Activated CD4-positive, alpha-beta T cell treated with anti-CD3 and anti-CD28 coated beads, Interleukin-2, Interleukin-6, amounts not matched to agents 100 ng/mL and 50 ng/mL, durations not matched to agents 16 hours and 8 hours (primary cell): Measurements from ENCODE around the gene WWTR1.

Source experiments
- DNase-seq: peaks from one replicate; pipeline ENCODE4 v3.0.0-alpha.2; 2020

The WWTR1 gene

DNA sequence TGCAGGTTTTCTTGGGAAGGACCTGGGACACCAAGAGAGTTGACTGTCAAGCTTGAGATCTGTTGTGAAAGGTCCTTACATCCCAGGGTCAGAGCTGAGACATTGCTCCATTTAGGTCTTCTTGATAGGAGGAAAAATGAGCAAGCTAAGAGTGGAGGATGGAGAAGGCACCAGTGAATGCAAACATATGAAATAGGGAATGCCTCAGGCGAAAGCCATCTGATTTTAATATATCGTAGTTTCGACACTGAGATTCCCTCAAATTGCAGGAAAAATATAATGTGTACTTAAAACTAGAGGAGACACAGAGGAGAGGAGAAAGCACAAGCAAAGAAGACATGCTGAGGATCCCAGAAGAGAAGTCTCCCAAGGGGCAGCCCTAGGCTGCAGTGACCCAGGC lies 97.8 kb downstream of the WWTR1 start:
- DNase-seq: no peak

DNA sequence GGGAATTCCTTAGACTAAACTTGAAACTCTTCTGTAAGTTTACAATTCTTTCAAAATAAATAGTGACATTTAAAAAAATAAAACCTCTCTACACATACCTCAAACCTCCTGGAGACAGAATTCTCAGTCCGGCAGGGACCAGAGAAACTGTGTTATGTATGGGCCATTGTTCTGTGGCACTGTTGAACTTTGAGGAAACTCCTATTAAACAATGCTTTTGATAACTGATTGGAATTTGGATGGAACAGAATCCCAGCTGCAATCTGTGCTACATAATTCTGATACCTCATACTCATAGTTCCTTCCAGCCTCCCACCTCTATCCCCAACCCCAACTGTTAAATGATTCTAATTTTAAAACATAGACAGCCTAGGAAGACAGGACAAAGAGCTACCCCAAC lies 98.3 kb downstream of the WWTR1 start:
- DNase-seq: no peak

DNA sequence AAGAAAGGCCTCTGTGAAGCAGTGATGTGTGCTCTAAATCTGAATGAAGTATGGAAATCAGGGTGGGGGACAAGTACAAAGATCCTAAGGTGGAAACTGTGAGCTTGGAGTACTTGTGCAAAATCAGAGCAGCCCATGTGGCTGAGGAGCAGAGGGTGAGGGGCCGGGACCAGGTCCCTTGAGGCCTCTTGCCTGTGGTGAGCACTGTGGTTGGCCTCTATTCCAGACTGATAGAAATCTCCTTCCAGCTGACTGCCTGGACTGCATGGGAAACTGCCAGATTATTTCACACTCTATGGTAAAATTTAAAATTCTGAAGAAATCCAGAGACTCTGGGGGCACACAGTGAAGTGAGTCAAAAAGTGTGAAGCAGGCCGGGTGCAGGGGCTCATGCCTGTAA lies 101.9 kb downstream of the WWTR1 start:
- no peak for DNase-seq

DNA sequence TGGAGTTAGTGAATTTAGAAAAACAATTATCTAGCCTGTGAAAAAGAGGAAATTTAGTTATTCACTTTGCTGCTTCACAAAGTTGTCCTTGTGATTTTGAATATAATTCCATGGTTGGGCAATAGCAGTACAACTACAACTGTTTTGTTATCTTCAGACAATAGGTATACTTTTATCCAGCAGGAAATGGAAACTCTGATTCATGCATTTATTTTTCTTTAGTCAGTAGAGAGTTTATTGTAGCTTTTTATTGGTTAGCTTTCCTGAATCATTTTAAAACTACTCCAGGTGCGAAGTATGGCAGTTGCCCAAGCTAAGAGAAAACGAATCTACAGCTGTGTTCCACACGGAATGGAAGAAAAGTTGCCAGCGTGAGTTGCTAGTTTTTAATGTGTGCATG lies 103.0 kb downstream of the WWTR1 start:
- no peak for DNase-seq

DNA sequence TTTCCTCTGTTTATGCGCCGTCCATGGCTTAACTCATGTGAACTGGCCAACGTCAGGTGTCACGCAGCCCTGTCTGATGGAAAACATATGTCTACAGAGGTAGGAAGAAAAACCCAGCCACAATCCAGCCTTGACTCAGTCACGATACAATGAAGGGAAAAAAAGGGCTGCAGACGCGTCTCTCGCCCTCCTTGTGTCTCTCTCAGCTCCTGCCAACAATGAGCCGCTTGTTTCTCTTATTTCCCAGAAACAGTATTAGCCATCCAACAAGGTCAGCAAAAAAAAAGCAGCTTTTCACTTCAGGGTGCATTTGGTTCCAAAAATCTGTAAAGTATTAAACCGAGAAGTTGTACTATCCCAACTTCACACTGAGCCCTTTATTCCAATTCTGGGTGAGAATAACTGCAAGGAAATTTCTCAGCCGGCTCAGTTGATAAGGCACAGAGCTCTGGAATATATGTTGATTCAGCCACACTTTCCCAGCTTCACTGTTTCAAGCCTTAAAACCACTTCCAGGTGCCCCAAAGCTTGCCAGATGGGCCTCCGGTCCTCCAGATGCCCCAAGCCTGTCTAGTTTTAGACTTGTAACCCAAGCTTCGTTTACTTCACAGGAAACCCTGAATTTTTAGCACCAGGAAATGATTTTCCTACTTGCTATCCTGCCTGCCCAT lies 103.9 kb downstream of the WWTR1 start:
- DNase-seq: no peak

DNA sequence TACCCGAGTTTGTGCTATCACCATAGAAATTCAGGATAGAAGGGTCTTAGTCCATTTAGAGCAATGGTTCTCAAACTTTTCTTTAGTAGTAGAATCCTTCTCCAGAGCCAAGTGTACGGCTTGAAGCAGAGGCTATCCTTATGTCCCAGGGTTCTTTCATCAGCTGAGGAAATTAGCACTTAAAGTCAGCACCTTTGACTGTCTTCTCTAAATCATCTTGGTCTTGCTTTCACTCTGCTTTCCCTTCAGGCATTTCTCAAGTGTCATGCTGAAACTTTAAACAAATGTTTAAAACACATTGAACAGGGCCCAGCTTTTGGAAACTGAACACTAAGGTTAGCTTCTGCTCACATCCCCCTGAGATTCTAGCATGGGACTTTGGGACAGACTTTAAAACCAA lies 105.1 kb downstream of the WWTR1 start:
- DNase-seq: no peak

DNA sequence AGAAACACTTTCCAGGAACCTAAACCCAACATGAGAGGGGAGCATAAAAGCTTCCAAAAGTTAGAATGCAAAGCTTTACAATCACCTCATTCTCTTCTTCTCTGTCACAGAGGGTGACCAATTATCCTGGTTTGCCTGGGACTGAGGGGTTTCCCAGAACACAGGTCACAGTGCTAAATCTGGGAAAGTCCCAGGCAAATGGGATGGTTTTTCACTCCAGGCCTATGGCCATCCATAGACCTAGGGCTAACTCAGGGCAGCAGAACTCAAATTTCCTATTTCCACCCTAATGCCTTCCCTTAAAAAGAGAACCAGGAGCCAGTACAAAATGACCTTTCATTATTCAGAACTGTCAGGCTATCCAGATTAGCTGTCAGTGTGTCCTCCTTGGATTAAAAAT lies 106.3 kb downstream of the WWTR1 start:
- DNase-seq: no peak

DNA sequence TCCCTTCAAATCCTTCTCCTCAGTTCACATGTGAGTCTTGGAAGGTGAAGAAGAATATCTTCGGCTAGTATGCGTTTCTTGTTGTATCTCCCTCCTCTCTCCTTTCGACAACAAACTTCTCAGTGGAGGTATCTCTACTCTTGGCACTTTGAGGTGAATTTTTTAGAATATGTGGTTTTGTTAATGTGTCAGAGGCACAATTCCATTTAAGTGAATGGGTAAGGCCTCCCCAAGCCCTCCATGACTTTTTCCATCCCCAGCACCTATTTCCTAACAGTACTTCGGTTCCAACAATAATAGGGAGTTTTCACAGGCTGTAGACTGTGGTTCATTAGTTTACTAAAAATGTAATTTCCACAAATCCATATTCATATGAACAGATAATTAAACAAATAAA lies 109.2 kb downstream of the WWTR1 start:
- DNase-seq: no peak

DNA sequence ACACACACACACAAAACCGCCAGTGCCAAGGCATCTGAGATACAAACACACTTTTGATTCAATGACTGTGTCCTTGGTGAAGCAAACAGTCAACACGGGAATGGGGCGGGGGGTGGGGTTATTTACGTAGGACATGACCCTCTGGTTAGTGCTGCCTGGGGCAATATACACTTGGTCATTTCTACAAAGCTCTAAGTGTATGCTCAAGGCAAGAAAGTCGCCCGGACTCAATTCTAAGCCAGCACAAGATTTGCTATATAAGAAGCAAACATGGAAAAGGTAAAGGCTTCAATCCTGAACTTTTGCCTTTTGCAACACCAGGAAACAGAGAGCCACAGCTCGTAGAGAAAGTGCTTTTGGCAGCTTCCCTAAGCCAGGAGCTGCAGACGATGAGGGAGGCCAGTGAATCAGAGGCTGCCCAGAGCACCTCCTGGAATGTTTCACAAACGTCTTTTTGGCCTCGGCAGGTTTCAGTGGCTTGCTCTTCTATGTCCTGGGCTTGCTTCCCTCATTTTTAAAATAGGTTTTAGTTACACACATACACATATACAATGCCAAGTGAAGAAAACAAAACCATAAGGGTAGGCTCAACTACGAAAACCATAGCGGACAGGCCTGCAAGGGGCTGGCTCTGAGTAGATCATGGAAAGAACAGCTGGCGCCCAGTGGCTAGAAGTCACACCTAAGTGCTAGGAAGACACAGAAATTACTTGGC lies 109.7 kb downstream of the WWTR1 start:
- no peak for DNase-seq

DNA sequence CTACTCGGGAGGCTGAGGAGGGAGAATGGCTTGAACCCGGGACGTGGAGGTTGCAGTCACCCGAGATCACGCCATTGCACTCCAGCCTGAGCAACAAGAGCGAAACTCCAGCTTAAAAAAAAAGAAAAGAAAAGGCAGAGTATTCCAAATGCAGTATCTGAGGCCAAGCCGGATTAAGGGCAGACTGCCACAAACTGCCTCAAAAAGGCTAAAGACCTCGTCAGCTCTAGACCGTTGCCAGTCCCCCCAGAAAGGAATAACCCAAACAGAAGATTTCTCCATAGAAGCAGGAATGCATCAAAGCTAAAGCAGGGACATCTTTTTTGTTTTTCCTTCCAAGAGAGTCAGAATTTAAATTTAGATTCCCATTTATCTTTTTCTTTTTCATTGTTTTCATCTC lies 110.4 kb downstream of the WWTR1 start:
- DNase-seq: no peak

DNA sequence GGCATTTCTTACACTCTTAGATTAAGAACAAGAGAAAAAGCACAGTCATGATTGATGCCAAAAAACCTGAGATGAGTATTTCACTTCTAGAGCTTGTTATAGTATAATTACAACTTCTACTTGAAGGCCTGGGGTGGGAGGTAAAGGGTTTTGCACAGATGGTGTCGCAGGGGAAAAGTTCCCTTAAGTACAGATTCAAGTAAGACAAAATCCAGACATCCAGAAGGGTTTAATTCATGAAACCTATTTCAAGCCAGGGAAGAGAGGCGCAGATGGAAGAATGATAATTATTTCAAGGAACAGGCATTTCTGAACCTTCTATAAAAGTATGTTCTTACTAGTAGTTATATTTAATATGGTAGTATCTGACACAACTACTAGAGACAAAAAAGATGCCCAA lies 112.8 kb downstream of the WWTR1 start:
- no peak for DNase-seq

DNA sequence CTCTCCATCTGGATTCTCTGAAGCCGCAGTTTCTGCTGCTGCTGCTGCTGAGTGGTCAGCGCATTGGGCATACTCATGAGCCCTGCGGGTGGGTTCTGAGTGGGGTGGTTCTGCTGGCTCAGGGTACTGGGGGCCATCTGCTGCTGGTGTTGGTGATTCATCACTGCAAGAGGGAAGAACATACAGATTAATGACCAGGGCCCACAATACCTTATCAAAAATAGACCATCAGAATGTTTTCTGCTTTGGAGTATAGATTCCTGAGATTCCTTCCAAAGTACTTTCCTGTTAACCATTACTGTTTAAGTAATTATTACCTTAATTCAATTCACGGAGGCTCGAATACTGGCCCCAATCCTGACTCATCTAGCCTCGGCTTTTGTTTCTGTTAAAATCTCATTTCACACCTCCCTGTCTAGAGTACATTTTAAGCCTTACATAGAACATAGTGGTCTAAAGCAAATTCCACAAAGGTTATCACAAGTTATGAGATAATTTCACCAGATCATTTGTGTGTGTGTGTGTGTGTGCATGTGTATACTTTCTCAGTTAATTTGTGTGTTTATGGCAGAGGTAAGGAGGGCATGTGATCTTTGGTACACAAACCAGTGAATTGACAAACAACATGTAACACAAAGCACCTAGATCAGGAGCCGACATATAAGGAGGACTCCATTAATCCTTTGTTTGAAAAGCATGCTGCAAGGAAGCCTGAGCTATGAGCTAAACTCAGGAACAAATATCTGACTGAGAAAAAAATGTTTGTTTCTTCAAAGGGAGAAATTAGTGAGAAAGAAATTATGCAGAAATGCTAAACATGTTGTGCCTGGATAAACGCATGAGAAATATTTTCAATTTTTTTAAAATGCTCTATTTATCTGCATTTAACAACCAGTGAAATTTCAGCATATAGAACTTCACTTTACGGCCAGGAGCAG lies 115.2 kb downstream of the WWTR1 start:
- DNase-seq: no peak

DNA sequence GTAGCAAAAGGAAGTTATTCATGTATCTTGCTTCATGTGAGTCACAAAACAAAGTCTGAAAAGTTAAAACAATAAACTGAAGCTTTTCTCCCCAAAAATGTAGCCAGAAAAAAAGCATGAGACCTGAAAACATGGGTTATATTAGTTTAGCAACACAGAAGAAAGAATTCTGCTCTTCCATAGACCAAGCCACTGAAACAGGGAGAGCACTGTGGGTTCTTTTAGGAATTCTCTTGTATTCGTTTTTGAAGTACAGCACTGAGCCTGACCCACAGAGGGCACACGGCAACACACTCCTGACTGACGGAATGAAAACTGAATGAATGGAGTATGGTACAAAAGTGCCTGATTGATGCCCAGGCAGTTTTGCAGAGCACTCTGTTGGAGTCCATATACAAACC lies 116.7 kb downstream of the WWTR1 start:
- DNase-seq: no peak

DNA sequence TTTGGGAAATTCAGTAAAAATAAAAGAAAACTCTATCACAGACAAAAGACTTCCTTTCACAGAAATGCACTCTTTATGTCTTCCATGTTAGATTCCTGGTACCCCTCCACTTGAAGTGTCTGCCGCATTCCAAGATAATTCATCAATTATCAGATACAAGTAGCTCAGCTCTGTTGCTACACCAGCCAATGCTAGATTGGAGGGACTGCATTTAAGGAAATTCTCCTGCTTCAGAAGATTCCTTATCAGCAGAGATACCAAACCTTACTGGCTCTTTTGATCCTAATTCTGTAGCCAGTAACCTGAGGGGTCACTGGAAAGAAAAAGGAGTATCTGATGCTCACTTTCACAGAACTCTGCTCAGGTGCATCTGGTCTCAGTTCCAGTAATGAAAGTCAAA lies 119.5 kb downstream of the WWTR1 start:
- DNase-seq: no peak

DNA sequence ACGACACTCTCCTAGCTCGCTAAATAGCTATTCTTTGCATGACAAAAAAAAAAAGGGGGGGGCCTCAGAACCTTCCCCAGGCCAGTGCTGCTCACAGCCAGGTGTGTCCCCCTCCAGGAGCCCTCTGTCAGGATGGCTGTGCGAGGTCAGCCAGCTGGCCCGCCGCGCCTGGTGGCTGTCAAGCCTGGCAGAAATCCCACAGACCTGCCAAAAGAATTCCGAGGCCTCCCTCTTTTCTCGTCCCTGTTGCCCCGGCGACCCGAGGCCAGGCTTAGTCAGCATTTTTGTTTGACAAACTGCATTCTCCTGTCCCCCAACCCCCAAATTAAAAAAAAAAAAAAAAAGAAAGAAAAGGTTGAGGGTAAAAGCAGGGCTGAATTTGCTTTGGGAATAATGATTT lies 121.4 kb downstream of the WWTR1 start:
- DNase-seq: no peak

DNA sequence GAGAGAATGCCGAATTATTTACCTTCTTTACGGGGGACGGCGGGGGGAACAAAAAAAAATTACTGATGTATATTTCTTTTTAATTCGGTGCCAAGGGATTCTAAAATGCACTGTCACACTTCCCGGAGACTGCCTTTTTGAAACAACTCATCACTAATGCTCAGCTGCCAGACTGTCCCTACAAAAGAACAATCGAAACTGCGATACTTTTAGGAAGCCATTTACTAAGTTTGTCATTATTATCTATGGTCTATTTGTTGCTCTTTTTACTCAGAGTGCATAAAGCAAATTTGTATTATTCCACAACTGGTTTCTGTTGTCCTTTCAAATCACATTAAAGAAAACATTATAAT lies 122.5 kb downstream of the WWTR1 start:
- no peak for DNase-seq

DNA sequence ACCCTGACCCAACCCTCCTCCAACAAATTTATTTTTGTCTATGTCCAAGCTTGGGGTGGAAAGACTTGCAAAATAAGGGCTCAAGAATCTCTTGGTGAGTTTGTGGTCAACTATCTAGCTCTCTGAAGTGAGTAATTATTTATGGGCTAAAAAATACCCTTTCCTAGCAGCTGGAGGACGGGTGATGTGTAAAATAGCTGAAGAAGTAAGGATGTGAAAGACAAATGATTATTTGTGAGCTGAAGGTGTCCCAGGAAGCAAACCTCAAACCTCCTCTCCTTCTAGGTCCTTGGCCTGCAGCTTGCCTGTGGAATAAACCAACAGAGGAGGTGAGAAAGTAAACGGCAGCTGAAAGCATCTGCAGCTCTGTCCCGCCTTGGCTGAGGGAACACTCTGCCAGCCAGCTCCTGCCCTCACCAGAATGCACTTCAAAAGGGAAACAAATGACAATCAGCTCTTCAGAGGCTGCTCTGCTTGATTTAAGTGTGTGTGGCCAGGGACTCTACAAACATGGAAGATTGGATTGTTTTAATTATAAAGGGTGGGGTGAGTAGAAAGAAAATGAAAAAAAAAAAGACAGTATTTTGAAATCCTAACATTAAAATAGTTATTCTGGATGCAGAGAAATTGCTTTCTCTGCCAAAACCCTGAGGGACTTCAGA lies 123.0 kb downstream of the WWTR1 start:
- no peak for DNase-seq

DNA sequence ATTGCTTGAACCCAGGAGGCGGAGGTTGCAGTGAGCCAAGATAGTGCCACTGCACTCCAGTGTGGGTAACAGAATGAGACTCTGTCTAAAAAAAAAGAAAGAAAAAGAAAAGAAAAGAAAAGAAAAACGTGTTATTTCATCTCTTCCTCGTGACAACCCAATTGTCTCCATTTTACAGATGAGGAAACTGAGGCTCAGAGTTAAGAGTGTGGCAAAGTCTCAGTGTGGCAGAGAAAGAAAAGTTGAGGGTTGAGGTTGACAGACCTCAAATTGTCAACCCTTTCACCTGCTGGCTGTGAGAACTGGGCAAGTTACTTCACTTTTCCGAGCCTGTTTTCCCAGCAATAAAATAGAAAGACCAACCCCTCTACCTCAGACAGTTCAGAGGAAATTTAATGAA lies 123.7 kb downstream of the WWTR1 start:
- DNase-seq: no peak

DNA sequence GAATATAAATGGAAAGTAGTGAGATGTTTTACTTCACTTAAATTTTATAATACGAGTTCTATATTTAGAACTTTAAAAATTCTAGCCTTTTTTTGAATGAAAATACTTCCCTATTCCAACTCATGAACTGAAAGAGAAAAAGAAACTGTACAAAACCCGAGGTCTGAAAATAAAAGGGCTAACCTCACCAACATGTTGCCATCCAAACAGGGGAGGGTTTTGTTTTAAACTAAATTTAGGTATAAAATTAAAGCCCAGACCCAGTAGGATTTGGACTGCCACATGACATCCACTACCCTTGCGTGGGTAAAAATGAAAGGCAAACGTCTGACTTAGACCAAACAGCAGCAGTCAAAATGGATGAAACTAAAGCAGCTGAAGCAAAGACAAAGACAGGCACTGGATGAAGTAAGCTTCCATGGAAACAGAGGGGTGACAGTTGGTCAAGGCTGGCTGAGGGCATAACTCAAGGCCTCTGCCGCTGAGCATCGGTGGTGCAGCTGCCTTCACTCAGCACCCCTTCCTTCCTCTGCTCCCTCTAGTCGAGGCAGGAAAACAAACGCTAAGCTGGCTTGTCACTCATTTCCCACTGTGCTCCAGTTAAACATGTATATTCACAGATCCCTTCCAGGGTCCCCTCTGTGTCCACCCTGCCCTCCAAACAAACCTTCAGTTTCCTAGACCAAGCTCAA lies 125.2 kb downstream of the WWTR1 start:
- DNase-seq: no peak

DNA sequence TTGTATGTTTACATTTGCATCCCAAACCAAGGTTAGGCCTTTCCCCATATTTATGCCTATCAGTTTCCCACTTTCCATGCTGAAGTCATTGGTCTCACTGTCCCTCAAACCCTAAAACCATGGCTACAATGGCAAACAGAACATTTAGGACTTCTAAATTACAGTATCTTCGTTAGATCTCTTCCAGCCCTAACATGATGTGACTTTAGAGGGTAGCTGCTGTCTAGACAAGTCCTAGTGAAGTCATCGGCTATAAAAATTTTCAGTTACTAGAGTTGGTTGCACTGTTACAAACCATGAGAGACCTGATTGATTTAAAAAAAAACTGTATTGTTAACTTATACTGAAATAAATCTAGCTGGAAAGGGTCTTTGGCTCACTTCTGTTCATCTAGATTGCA lies 128.7 kb downstream of the WWTR1 start:
- DNase-seq: no peak

DNA sequence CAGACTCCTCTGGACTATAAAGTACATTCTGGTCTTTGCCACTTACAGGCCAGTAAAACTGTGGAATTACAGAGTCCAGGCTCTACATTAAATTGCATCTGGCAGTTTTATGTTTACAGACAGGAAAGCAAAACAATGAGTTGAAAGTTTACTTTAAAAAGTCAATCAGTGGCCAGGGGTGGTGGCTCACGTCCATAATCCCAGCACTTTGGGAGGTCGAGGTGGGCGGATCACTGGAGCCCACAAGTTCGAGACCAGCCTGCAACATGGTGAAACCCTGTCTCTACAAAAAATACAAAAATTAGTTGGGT lies 129.5 kb downstream of the WWTR1 start:
- no peak for DNase-seq

DNA sequence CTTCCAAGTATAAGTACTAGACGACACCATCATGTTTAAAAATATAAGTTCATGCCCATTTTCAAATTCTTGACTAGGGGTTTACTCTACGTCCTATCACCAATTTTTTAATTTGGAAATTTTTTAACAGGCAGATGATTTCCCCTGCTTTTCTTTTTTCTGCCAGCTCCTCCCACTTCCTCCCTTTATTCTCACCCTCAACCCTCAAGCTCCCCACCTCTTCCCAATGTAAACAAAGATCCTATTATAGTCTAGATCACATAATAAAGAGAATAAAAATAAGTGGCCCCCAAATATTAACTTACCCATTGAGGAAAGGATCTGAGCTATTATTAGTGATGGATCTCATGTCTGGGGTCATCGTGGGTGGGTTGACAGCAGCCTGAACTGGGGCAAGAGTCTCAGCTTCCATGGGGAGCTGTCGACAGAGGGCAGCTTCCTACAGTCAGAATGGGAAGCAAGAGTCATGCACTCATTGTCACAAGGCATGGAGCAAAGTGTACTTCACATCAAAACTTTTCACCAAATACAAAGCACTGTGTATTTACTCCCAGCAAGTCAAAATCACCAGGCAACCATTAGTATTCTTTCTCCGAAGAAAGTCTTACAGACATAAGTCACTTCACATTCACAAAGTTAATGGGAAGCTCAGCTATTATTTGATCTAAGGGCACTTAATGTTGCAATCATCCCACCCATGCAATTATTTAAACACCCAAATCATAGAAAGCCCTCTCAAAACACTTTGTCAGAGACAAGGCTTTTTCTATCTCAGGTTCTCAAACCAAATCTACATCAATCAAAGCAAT lies 130.1 kb downstream of the WWTR1 start:
- no peak for DNase-seq
